ENCODE data around the gene RAB3GAP2.
"Not testable (repeated sequence)": the region's sequence is repeated elsewhere in the genome, so short reads cannot be mapped to it uniquely, and the experiment has no call there.

- TF ChIP-seq CTCF, POLR2A (IDR thresholded peaks at IDR 0.05): not testable (repeated sequence)
Observed at GRCh38 chr1:220112600-220112999, 159.7 kb downstream of the RAB3GAP2 start.

Measured in esophagus squamous epithelium (tissue), 4 donors.